GM12873 (cell line): ENCODE results near the gene TAF1L.

Source experiments
- TF ChIP-seq, protein P1 (sequence below): IDR thresholded peaks from 2 replicates; pipeline ENCODE4 v1.5.1; 2012; ENCODE audit warnings: low read depth, mild to moderate bottlenecking, moderate library complexity, low read length, control low read depth; ENCODE audit not compliant: insufficient read depth; ENCODE audit errors: missing control alignments

The TAF1L gene

DNA sequence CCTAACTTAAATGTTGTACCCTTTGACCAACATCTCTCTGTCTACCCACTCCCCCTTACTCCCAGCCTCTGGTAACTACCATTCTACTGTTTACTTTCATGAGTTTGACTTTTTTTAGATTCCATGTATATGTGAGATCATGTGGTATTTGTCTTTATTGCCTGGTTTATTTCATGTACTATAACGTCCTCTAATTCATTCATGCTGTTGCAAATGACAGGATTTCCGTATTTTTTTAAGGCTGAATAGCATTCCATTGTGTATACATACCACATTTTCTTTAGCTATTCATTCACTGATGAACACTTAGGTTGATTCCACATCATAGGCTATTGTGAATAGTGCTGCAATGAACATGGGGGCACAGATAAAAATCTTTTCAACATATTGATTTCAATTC is 50.7 kb downstream of the TAF1L start:
- TF ChIP-seq, protein P1, sequence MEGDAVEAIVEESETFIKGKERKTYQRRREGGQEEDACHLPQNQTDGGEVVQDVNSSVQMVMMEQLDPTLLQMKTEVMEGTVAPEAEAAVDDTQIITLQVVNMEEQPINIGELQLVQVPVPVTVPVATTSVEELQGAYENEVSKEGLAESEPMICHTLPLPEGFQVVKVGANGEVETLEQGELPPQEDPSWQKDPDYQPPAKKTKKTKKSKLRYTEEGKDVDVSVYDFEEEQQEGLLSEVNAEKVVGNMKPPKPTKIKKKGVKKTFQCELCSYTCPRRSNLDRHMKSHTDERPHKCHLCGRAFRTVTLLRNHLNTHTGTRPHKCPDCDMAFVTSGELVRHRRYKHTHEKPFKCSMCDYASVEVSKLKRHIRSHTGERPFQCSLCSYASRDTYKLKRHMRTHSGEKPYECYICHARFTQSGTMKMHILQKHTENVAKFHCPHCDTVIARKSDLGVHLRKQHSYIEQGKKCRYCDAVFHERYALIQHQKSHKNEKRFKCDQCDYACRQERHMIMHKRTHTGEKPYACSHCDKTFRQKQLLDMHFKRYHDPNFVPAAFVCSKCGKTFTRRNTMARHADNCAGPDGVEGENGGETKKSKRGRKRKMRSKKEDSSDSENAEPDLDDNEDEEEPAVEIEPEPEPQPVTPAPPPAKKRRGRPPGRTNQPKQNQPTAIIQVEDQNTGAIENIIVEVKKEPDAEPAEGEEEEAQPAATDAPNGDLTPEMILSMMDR, result no peak

DNA sequence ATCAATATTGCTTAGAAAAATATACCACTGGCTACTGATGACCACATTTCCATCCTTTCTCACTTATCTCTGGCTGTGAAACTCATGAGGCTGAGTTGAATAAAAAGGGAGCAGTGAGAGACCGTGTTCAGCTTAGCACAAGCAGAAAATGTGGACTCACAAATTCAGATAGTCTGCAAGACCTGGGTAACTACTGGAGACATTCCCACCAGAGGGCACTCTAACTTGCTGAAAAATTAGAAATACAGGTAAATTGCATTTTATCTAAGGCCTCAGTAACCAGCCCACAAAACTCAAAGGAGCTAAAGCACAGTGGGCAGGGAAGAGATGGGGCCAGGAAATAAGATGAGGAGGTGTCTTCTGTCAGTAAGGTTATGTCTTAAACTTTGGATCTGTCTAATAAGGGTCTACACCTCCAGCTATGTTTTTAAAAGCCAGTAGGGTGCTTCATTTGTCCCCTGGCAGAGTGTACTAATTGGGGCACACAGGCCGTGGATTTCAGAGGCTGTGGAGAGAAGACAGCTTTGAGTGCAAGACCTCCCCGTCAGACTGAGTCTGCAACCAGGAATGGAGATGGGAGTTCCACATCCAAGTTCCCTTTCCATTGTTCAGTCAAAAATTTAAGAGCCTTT is 53.8 kb downstream of the TAF1L start:
- TF ChIP-seq, protein P1, result peak; percentile 64

DNA sequence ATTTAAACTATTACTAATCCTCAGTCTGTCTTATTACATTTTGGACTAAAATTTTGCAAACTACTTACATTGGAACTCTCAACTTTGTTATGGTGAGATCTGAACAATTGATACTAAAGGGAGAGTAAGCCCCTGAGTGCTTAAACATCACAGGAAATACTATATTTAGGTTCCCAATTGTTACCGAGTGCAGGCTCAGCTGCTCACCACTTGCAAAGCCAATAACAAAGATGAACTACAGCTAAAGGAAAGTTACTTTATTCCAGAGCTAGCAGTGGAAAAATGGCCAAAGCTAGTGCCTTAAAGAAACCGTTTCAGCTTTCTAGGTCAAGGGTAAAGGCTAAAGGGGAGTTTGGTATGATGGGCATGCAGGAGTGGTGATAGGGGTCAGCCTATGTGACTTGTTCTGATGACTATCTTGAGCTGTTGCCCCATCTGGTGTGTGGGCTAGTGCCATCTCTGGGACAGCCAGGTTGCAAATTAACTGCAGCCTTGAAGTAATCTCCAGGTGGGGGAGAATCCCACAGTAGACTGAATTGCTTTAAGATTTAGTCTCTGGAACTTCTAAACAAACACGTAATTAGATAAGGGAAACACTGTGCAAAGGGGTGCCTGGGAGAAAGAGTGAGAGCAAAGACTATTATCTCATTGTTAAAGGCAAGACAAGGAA is 54.7 kb downstream of the TAF1L start:
- TF ChIP-seq, protein P1, result peak; percentile 3

DNA sequence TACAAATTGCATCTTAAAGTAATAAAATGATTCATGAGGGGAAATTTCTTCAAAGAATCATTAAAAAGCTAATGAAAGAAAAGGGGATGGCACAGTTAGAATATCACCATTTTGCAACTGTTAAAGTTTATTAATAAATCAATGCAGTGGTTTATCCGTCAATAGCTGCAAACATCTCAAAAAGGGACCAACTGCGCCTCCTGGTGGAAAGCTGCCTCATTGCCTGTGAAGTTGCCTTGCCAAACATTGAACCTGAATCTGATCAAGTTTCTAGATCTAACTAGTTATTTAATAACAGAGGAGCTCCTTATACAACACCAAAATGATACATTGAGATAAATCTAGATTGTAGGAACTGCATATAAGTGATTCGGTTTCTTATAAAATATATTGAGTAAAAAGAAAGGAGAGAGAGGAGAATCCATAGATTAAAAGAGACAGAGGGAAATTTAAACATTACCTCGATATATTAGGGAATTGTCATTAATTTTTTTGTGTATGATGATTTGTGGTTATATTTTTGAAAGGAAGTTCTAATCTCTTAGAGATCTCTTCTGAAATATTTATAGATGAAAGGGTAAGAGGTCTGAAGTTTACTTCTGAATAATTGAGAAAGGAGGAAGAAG is 55.6 kb downstream of the TAF1L start:
- TF ChIP-seq, protein P1, result peak; percentile 90
